Stimulated activated CD8-positive, alpha-beta memory T cell treated with anti-CD3 and anti-CD28 coated beads, Interleukin-15, amount 100 ng/mL, for 48 hours (primary cell): Measurements from ENCODE around the gene RSPH1.
A peak's percentile ranks its signal among the peaks of the same experiment; 100 is the strongest.

Experiments used
- DNase-seq, 2 donors: peaks; one replicate each; pipeline ENCODE4 v3.0.0-alpha.2; 2020; ENCODE audit warnings: low read depth in 2 of 2

Gene RSPH1

DNA sequence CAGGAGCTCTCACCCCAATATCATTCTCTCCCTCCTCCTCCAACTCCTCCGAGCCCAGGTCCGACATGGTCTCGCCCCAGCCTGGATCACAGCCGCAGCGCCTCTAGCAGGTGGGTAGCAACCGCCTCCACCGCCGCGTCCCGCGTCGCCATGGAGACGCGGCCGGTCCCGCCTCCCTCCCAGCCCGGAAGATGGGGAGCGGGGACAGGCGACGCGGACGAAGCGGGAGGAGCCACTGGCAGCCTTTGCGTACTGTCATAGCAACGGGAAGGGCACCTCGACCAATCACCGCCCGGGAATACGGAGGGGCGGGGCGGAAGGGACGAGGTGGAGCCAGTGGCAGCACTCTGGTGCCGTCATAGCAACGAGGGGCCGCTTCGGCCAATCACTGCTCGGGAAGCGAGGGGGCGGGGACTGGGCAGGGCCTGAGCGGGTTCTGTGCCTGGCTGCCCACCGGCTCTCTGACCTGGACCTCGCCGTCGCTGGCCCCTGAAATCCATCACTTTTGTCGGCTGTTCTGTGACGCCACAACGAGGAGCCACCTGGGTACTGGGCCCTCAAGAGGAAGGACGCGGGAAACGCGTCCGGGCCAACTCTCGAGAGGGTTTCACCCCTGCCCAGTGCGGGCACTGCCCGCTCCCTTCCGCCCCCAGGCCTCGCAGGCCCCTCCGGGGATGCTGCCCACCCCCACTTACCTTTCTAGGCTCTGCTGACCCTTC lies at the start of gene RSPH1:
Gene RSPH1 (minus strand): TSS at position 105 of the 719 bp plus-strand sequence. CDS start 38 bp downstream, at position 67.
- DNase-seq = peak; percentile 99

DNA sequence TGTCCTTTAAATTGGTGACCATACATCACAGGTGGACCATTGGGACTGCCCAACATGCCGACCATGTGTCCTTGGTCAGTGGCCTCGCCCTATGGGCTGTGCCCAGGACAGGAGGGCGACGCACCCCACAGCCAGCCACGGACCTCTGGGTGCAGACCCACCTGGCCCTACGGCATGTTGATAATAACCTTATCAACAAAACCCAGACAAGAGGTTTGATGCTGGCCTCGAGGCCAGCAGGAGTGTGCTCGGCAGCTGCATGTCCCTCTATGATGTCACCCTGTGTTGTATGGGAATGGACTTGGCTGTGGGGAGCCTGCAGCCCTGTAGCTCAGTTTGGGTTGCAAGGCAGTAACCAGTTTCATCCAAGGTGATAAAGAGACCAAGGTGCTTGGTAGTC lies 49.7 kb upstream of the RSPH1 start:
- DNase-seq = no peak

DNA sequence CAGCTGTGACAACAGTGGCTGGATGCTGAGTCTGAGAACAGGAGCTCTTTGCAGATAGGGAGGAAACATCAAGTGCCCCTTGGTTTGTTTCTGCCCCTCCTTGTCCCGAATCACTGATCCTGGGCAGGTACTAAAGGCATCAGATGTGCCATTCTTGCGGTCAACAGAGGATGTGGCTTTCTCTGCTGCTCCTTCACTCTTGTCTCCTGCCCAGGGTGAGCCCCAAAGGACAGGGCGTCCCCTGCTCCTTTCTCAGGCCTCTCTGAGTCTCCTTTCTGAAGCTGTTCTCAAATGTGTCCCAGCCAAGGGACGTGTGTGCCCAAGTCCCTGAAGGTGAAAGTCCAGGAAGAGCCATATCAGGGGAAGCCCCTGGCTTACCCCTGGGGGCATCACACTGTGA lies 49.3 kb upstream of the RSPH1 start:
- DNase-seq = no peak

GRCh38 chr21:42544544-42544943 lies 48.5 kb upstream of the RSPH1 start:
- DNase-seq = no peak

DNA sequence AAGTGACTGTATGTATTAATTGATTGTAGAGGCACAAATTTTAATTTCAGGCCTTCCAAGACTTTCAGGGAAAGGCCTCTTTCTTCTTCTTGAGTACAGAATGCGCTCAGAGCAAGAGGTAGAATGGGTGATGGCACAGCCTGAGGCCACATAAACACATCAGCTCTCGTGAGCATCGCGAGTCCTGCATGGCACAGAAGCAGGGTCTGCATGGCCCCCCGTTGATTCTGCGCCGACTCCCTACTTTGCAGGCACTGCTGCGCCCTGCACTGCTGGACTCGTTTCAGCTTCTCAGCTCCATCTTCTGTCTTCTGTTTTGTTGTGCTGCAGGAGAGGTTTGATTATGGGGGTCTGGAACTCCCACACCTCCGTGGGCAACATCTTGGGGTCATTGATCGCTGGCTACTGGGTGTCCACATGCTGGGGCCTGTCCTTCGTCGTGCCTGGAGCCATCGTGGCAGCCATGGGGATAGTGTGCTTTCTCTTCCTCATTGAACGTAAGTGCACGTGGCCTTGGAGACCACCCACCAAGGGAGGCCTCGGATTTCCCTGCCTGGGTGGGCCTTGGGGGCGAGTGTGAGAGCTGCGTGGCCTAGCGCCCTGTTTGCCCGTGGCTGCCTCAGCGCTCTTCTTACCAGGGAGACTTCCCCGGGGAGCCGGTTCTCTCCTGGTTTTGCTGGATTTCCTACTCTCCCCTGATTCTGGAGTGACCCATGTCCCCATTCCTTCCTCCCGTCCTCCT lies 47.3 kb upstream of the RSPH1 start:
- DNase-seq = no peak

- no peak for DNase-seq
Measured at GRCh38 chr21:42542596-42542995, 46.6 kb upstream of the RSPH1 start.

- DNase-seq = no peak
Measured at GRCh38 chr21:42542196-42542595, 46.2 kb upstream of the RSPH1 start.

DNA sequence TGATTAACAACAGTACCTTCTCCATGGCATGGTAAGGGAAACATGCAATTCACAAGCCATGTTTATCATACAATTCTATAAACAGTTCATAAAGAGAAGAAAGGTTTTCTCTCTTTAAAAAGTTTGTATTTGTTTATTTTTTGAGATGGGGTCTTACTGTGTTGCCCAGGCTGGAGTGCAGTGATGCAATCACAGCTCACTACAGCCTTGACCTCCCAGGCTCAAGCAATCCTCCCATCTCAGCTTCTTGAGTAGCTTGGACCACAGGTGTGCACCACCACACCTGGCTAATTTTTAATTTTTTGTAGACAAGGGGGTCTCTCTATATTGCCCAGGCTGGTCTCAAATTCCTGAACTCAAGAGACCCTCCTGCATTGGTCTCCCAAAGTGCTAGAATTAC lies 45.6 kb upstream of the RSPH1 start:
- DNase-seq = no peak

DNA sequence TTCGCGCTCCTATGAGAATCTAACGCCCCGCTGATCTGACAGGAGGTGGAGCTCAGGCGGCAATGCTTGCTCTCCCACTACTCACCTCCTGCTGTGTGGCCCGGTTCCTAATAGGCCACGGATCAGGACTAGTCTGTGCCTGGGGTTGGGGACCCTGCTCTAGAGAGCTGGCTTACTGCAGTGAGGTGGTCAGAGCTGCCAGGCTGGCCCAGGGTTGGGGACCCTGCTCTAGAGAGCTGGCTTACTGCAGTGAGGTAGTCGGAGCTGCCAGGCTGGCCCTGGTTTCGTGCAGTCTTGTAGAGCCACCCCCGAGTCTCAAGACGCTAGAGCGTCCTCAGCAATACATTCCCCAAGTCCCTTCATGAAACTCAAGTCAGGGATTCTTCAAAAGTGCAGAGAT lies 45.1 kb upstream of the RSPH1 start:
- DNase-seq = no peak

- DNase-seq = no peak
Measured at GRCh38 chr21:42540396-42540795, 44.4 kb upstream of the RSPH1 start.

DNA sequence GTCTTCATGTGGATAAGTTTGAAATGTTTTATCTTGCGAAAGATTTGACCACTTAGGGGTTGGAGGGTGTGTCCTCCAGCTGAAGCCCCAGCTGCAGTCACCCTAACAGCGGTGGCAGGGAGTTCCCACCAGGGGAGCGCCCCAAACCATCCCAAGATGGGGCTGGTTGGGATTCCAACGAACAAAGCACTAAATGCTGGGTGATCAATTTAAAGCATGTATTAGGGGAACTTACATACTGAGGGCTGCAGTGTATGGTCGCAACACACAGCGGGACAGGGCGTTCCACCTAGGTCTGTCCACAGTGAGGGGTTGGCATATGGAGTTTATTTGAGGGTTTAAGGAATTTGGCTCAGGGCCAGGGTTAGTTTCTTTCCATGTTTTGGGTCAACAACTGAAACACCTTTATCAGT lies 43.9 kb upstream of the RSPH1 start:
- no peak for DNase-seq

- no peak for DNase-seq
Measured at GRCh38 chr21:42539342-42539741, 43.3 kb upstream of the RSPH1 start.

DNA sequence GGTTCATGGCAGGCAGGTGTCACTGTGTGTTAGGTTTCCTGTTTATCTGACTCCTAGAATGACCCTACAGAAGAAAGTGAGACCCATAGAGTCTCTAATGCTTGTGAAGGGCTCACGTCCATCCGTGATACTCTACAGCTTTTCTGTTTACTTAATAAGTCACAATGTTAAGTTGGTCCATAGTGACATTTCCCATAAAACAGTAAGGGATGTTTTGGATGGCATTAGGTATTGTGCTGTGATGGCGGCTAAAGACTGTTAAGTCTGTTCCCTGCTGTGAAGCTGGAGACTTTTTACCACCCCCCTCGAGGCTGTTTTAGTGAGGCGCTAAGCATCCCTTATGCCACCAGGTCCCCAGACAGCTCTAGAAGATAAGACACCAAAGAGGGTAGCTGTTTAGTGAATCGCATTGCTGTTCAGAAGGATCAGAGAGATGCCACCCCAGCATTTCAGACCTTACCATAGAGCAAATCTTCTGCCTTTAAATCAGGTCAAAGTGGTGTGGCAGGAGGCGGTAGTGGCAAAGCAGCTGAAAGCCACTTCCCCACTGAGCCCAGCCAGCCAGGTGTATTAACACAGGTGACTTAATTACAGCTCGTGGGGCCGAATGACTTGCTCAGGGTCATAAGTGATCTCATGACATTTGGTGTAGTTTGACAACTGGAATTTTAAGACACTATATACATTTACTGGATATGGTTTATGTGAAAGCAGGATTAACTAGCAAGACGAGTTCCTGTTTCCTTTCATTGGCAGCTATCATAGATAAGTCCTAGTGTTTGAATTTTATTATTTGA lies 42.7 kb upstream of the RSPH1 start:
- no peak for DNase-seq

- DNase-seq = no peak
Measured at GRCh38 chr21:42537106-42537742, 41.2 kb upstream of the RSPH1 start.

- DNase-seq = no peak
Measured at GRCh38 chr21:42536601-42537000, 40.6 kb upstream of the RSPH1 start.

- no peak for DNase-seq
Measured at GRCh38 chr21:42535602-42536171, 39.7 kb upstream of the RSPH1 start.

GRCh38 chr21:42534421-42535378 lies 38.7 kb upstream of the RSPH1 start:
- DNase-seq = no peak

- DNase-seq = no peak
Measured at GRCh38 chr21:42533963-42534355, 37.9 kb upstream of the RSPH1 start.

DNA sequence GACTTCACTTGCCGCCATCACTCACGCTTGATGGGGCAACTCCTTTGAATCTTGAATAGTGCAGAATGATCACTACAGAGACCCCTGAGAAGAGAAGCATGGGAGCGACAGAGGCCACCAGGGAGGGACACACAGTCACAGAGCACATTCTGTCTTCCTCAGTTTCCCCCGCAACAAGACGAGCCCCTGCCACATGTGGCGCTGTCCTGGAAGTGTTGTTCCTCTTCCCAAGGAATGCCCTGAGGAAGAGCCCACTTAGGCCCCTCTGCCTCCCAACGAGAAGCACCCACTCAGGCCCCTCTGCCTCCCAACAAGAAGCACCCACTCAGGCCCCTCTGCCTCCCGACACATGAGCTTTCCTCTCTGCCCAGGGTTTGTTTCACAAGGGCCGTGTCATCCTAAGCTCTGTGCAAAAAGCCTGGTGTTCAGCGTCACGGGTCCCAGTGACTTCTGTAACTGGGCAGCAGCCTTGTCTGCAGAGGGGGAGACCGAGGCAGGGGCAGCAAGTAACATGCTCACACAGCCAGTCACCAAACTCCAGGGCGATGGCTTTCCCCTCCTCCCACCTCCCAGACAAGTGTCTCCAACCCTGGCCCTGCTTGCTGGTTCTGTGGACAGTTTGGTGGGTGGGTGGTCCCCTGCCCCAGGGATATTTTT lies 37.4 kb upstream of the RSPH1 start:
- no peak for DNase-seq
